GM18858 (cell line): ENCODE data around the gene TIMM10B.
"Not testable (repeated sequence)": the region's sequence is repeated elsewhere in the genome, so short reads cannot be mapped to it uniquely, and the experiment has no call there.

Experiments
- ATAC-seq: cut with Tn5 transposase; IDR thresholded peaks from one replicate; pipeline ENCODE4 v1.9.1; 2021; ENCODE audit not compliant: unreplicated experiment

The TIMM10B gene

DNA sequence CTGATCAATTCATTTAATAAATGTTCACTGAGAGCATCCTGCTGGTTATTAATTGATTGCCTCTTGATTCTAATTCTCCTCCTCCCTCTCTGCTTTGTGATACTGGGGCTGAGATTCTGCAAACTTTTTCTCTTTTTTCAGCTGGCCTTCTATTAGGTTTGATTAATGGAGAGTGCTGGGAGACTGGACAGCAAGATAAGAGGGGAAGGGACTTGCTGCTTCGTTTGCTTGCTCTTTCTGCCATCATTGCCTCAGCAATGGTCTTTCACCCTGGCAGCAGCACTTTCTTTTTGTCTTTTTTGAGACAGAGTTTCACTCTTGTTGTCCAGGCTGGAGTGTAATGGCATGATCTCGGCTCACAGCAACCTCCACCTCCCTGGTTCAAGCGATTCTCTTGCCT, 22.9 kb downstream of the TIMM10B start:
- no peak for ATAC-seq

DNA sequence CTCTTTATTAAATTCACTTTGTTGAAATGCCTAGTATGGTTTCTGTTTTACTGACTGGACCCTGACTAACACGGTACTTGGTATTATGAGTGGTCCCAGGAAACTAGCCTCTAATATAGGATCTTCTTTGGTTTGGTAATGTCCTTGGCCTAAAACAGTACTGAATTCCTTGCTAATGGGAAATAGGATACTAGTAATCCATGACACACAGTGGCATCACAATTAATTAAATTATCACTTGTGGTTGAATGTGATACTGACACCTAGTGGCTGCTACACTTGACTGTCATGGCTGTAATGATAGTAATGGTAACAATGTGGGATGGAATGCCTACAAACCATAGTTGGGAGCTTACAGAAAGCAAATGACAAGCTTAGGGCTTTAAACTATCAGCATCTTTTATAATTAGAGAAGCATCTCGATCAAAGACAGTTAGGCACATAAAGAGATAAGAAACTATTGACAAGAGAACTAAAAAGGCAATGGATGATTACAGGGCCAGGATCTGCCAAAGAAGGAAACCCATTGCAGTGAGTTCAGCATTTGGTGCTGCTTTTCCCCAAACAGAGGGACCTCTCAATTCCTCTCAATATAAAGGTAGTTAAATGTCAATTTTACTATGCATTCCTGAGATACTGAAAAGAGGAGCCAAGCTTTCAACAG, 24.4 kb downstream of the TIMM10B start:
- no peak for ATAC-seq

DNA sequence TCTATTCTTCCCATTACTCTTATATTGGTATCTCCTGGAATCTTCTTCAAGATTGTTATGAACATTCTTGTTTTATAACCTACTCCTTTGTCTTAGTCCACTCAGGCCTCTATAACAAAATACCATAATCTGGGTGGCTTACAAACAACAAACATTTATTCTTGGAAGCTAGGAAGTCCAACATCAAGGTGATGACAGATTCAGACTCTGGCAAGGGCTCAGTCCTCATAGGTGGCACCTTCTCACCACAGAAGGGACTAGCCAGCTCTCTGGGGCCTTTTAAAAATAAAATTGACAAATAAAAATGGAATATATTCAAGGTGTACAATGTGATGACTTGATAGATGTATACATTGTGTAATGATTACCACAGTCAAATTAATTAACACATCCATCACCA, 35.6 kb downstream of the TIMM10B start:
- ATAC-seq = no peak

DNA sequence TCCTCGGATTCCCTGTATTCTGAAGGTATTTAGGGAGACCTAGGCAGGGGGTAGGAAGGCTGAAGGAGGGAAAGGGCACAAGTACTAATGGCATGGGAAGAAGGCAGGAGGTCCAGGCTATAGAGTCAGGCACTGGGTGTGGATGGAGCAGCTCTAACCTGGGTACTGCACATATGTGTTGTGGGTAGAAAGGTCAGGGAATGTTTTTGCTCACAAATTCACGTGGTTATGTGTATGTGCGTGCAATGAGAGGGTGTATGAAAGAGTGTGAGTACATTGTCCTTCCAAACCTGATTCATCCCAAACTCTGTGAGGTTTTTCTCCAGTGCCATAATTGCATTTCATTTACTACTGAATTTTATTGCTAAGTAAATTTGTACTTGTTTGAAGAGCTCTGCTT, 39.0 kb downstream of the TIMM10B start:
- no peak for ATAC-seq

DNA sequence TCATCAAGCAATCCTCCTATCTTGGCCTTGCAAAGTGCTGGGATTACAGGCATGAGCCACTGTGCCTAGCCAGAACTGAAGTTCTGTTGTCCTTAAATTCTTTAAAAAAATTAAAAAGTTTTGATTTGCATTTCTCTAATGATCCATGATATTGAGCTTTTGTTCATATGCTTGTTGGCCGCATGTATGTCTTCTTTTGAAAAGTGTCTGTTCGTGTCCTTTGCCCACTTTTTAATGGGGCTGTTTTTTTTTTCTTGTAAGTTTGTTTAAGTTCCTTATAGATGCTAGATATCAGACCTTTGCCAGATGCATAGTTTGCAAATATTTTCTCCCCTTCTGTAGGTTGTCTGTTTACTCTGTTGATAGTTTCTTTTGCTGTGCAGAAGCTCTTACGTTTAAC, 40.6 kb downstream of the TIMM10B start:
- ATAC-seq = not testable (repeated sequence)

DNA sequence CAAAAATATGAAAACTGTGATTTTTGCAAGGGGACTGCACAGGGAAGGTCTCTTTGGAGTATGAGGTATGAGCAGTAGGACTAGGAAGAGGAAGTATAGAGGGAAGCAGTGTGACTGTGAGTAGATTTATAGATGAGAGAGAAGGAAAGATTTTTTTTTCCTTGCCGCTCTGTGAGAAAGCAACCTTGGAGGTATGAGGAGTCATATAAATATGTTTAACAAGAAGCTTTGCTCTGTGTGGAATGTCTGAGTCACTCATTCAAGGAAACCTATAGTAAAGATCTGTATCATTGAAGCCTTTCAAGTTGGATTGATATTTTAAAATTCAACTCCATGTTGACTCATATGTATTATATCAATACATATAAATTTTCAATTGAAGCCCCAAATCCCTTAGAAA, 42.0 kb downstream of the TIMM10B start:
- ATAC-seq = no peak

DNA sequence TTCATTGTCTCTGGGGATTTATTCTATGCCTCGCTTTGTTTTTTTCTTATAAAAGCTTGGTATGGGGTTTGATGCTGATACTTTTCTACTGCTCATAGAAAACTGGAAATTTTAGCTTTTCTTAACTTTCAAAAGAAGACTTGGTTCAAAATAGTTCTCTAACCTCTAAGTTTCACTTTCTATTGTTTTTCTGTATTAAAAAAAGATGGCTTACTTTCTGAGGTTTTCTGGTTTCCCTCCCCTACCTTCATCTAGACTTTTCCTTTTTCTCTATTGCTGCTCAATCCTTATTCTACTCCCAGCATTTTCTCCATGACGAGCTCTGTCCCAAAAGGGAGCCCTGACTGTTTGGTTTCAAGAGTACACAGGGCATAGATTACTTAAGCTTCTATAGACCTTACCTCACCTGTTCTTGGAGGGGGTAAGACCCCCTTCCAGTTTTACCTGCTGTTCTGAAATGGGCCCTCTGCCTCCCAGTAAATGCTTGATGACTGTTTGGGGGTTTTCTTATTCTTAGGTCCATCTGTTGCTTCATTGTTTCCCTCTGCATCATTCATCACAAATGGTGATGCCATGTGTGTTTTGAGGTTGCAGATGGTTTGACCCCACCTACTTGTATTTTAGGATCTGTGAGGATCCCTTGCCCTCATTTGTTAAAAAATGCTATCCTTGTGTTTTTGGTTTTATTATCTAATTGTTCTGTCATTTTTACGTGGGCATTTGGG, 45.3 kb downstream of the TIMM10B start:
- peak; percentile 66 for ATAC-seq

DNA sequence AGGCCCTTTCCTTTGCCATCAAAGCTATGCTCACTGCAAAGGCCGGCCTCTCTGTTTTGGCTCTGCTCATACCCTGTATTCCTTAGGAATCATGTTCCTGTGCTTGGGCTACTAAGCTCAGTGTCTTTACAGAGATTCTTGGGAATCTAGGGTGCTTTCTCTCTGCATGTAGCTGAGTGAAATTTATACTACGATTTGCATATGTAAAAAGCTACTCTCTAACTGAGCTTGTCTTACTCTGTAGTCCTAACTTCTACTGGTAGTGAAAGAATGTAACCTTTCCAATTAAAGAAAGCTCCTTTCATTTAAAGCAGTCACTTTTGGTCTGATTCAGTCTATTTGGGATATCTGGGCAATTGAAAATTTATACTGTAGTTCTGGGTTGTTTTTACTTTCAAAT, 48.0 kb downstream of the TIMM10B start:
- no peak for ATAC-seq

DNA sequence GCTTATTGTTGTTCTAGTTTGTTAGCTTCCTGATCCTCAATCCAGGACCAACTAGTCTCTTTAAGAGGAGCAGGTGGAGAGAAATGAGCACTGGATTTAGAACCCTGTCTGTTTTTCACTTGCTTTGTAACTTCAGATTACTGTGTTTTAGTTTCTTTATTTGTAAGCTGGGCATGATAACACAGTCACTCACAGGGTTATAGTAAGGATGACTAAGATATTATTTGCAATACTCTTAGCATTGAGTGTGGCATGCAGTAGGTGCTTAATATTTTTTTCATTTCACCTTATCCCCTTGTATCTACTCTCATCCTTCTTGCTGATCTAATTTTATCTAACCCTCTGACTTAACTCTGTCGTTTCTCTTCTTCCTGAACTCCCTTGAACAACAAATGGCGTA, 49.5 kb downstream of the TIMM10B start:
- ATAC-seq = no peak

DNA sequence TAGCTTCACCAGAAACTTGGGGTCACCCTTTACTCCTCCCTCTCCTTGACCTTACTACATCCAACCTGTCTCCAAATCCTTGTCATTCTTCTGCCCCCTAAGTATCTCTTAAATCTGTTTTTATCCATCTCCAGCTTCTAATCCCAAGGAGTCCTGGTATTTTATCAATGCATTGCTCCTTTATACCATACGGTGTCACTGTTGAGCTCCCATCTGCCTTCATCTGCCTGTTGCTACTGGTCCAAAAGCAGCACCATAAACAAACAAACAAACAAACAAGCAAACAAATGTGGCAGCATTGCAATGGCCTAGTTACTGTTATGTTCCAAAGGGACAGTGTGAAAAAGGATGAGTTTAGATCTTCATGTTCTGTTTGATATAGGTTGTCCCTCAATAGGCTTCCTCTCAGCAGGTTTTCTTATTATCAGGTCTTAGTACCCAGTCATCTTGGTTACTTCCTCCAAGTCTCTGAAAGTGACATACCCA, 50.0 kb downstream of the TIMM10B start:
- no peak for ATAC-seq
